Kidney glomerular epithelial cell (primary cell): ENCODE results near the gene CYTH1.
"Not testable (repeated sequence)": the region's sequence is repeated elsewhere in the genome, so short reads cannot be mapped to it uniquely, and the experiment has no call there.

Experiments used
- DNase-seq: peaks from one replicate; lab custom pipeline; 2025; lab: John Stamatoyannopoulos, UW

The CYTH1 gene

DNA sequence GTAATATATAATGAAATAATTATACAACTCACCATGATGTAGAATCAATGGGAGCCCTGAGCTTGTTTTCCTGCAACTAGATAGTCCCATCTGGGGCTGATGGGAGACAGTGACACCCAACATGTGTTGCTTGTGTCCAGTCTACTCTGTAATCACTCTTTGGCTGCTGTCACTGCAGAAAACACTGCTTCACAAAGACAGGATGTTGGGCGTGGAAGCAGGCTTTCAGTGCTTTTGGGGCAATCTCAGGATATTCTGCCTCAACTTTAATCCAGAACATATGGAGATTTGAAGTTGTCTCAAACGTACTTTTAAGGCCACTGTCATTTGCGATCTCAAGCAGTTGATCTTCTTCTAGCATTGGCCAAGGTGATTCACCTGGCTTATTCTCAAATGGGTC, 94.9 kb downstream of the CYTH1 start:
- no peak for DNase-seq

DNA sequence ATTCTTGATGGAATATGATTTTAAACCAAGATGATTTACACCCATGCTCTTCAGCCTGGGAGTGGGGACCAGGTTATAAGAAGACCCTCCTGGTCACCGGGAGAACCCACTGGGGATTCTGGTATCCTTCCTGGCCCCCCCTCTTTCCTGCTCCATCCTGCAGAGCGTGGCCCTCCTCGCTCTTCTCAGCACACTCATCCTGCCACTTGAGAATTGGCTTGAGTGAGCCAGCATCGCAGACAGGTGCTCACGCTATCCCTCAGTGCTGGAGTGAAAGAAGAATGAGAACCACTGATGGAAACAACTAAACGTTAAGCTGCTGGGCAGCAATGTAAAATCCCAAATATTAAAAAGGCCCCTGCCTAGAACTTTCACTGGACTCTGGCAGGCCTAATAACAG, 98.0 kb downstream of the CYTH1 start:
- DNase-seq: no peak

GRCh38 chr17:78683408-78683961, 98.6 kb downstream of the CYTH1 start:
- no peak for DNase-seq

DNA sequence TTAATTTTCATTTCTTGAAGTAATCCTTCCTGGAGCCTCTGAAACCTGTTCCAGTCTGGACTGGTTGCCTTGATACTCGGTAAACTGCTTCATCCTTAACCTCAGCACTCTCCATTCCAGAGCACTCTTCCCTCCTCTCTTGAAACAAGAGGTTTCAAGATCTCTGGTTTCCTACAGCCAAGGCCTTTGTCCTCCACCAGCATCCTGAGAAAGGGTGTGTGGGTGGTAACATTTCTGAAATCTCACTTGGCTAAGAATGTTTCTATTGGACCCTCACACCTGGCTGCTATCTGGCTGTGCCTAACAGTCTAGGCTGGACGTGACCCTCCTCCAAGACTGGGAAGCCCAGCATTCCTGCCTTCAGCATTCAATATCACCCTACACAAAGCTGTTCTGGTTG, 99.7 kb downstream of the CYTH1 start:
- no peak for DNase-seq

DNA sequence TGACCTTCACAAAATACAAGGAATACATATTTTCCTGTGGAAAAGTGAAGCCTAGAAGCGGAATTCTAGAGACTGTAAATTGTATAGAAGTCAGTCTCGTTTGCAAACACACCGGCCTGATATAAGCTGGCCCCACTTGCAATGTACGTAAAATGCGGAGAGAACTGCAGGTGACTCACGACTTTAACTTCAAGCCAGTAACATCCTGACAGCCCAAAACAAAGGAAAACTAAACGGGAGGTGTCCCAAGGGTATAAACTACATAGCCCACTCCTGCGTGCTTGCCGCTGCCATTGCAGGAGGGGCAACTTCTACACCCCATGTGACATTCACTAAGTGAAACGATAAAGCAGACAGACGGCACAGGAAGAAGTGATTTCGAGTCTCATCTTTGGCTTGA, 101.6 kb downstream of the CYTH1 start:
- DNase-seq: no peak

- no peak for DNase-seq
Measured at GRCh38 chr17:78679495-78680395, 102.3 kb downstream of the CYTH1 start.

GRCh38 chr17:78678711-78679110, 103.4 kb downstream of the CYTH1 start:
- no peak for DNase-seq

GRCh38 chr17:78678222-78678557, 103.9 kb downstream of the CYTH1 start:
- no peak for DNase-seq

DNA sequence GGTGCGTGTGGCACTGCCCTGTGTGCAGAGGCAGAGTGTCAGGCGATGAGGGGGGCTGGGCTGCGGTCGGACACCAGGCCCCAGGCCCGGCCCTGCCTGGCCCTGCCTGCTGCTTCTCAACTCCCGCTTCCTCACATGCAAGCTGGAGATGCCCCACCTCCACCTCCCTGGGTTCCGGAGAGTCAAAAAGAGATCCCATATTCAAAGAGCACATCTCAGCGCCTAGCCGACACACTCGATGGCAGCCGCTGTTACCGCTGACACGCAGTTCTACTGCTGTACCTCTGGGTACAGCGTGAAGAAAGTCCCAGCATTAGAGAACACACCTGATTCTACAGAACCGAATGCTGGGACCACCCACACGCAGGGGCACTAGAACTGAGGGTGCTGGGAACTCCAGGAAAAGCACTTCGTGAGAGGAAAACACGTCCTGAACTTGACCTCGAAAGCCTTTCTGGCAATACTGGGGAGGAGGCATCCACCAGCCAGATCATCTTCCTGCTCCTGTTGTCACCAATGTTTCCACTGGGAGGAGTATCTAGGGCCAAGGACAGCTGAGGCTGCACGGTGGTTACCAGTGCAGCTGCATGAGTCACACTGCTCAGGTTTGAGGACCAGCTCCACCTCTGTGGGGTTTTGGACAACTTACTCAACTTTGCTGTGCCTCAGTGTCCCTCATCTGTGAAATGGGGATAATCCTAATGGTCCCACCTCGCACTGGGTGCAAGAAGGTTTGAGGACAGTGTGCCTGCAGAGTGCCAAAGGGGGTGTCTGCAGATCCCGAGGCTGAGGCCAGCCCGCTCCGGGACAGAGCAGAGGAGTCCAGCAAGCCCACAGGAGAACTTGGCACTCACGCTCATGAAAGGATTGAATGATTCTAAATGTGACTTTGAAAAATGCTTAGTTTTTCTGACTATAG, 104.5 kb downstream of the CYTH1 start:
- DNase-seq: no peak

- DNase-seq: no peak
Measured at GRCh38 chr17:78676412-78677302, 105.4 kb downstream of the CYTH1 start.

DNA sequence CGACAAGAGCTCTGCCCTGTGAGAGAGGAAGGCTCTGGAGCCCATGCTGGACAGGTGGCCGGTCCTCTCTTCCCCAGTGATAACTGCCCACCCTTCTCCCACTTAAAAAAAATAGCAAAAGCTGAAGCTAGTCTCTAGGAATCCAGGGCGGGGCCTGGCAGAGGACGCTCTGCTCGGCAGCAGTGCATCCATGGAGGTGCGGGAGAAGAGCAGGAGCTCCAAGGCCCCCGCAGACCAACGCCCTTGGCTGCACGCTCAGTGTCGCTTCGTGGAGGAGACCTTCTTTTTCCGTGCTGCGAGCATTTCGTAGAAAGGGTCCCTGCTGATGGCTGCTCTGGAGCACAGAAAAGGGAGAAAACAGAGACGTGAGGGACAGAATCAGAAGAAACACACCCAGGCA, 106.2 kb downstream of the CYTH1 start:
- DNase-seq: no peak

DNA sequence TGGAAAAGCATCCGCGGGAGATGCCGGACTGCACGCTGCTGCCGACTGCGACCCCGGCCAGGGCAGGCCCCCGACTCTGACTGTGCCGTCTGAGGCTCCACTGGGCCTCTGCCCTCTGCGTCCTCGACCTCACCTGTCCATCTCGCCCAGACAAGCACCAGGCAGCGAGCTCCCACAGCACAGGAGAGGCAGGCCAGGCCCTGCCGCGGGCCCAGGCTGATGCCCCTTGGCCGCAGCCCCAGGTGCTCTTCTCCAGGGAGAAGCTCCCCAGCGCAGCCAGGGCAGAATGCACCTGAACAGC, 106.8 kb downstream of the CYTH1 start:
- DNase-seq: no peak

DNA sequence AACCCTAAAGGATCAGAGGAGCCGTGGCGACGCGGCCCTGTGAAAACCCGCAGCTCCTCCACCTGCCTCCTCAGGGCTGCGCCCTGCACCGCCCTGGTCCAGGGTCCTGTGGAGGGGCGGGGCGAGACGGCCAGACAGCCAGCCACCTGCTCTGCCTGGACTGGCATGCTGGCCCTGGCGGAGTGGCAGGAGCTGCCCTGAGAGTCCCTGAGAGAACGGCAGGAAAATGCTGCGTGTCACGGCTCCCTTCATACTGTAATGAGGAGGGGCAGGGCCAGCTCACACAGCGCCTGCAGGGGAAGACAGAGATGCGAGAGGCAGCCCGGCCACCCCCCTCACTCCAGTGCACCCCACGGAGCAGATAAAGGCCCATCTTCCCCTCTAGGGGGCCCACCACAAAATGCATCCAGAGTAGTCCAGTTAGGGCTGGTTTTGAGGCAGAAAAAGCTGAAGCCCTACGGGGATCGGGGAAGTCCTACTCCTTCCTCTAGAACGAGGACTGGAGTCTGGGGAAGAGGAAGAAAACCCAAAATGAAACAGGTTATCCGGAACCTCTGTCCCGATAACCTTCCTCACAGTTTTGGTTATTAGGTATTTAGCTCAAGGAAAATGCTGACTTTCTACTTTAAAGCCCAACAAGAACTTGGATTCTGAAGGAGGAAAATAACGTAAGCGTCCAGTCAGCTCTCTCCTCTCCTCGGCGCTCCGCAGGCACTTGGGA, 107.3 kb downstream of the CYTH1 start:
- no peak for DNase-seq

DNA sequence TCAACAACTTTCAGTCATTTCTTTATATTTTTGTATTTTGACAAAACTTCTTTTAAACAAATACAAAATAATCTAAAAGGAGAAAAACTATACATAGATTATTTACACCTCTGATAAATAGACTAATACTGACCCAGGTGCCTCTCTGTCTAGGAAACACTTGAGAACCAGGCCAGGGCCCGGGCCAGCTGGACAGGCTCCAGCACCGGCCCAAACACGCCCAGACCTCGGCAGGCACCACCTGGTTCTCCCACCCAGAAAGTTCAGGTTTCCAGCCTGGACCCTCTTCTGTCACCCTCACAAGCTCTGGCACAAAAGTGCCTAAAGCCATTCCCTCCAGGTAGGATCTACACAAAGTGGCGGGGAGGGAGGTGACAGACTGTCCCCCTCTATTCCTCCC, 107.9 kb downstream of the CYTH1 start:
- no peak for DNase-seq

DNA sequence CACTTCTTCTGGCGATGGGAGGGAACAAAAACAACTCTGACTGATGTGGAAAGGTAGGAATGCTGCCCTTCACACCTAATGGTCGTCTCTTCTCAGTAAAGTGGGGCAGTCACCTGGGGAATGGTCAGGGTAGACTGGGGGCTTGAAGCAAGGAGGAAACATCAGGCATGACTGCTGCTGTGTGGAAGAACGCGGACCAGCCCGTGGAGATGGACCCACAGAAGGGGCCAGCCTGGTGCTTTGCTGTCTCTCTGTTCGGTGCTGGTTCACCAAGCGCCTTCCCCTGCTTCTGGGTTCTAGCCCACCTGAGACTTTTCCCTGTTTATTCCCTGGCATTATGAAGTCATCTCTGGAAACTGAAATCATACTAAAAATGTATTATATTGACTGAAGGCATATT, 108.7 kb downstream of the CYTH1 start:
- no peak for DNase-seq

- no peak for DNase-seq
Measured at GRCh38 chr17:78672871-78673371, 109.2 kb downstream of the CYTH1 start.

DNA sequence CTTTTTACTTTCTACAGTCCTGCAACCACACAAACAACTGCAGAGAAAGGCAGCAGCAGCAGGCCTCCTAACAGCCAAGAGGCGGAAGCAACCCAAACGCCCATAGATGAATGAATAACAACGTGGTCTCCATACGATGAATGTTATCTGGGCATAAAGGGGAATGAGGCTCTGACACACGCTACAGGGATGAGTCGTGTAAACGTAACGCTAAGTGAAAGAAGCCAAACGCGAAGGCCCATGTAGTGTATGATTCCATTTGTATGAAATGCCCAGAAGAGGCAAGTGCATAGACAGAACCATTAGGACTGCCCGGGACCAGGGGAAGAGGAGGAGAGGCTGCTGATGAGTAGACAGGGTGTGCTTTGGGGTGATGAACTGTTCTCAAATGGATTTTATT, 110.1 kb downstream of the CYTH1 start:
- no peak for DNase-seq

DNA sequence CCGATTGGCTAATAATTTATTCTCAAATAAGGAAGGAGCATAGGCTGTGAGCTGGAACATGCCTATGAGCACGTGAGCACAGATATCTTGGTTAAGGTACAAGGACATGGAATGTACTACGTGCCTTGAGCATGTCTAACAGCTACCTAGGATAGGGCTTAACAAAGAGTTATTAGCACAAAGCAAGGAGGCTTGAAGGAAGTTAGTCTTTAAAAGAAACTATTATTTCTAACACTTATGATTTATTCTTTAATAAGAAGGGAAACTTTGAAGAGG, 110.4 kb downstream of the CYTH1 start:
- not testable (repeated sequence) for DNase-seq

- no peak for DNase-seq
Measured at GRCh38 chr17:78670850-78671725, 111.0 kb downstream of the CYTH1 start.

DNA sequence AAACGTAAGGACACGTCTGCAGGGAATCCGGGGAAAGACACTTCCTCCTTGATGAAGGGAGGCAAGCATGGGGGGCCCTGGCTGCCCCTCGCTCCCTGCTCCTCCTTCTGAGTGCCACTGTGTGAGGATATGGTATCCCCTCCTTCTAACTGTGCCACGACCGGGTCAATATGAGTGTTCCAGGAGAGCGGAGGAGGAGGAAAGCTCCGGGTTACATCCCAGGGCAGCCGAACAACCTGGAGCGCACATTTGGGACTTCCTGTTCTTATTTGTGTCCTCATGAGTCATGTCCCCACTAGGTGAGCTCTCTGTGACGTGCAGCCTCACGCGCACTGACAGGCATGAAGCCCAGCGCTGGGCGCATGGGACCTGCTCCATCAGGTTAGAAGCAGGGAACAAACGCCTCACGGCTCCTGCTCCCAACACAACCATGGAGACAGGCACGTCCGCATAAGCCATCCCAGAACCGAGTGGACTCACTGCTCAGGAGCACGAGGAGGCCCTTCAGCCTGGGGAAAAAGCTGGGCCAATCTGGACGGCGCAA, 112.0 kb downstream of the CYTH1 start:
- DNase-seq: no peak
